IMR-90 (cell line): ENCODE data around the gene SFSWAP. TPM values are rescaled to one million over a fixed set of nuclear protein-coding genes. Genes with fewer than 3 reads are reported as not detected.

ENCODE experiments used
- ATAC-seq: fragments of 200-7000 bp; cut with Tn5 transposase; 2 replicates; pipeline ENCODE4 v1.9.1; 2020; ENCODE audit warnings: low read depth, mild to moderate bottlenecking, moderate library complexity
- BruUV-seq: library from RNA; stranded (reverse); fragments of 400-500 nt; replicated peaks from 2 replicates; lab custom pipeline; 2021; lab: Mats Ljungman, UMichigan
- CTCF ChIA-PET: fragments of 300-600 bp; formaldehyde crosslinking; extraction: SDS; loops from one replicate; lab custom pipeline; 2021; ENCODE audit warnings: antibody characterized with exemption; lab: Yijun Ruan, JAX
- POLR2A ChIA-PET: fragments of 300-600 bp; sonication (Branson Sonifier 250); formaldehyde crosslinking; loops from one replicate; lab custom pipeline; 2022; ENCODE audit warnings: antibody characterized with exemption; ENCODE audit not compliant: unreplicated experiment; lab: Charles Lee
- DNase-seq: peaks from one replicate; pipeline ENCODE4 v3.0.0; 2013
- H2AFZ ChIP-seq: replicated peaks from 2 replicates; pipeline ENCODE3; 2013; ENCODE audit warnings: low read length, mild to moderate bottlenecking; ENCODE audit not compliant: poor library complexity
- H2AK5ac ChIP-seq: 2 replicates; pipeline ENCODE4 v1.6.1; 2013; ENCODE audit warnings: low read depth, low read length, inconsistent platforms
- H2AK9ac ChIP-seq: replicated peaks from 2 replicates; pipeline ENCODE3; 2013; ENCODE audit warnings: mild to moderate bottlenecking, low read depth, low read length, moderate library complexity; ENCODE audit not compliant: poor library complexity
- H2BK120ac ChIP-seq: 2 replicates; pipeline ENCODE4 v1.6.1; 2013; ENCODE audit warnings: low read depth, low read length, inconsistent platforms
- H2BK15ac ChIP-seq: 3 replicates; pipeline ENCODE4 v1.6.1; 2013; ENCODE audit warnings: low read depth, low read length, inconsistent platforms
- H2BK20ac ChIP-seq: 2 replicates; pipeline ENCODE4 v1.6.1; 2013; ENCODE audit warnings: low read depth, mild to moderate bottlenecking, inconsistent platforms, low read length, moderate library complexity
- H2BK5ac ChIP-seq: 2 replicates; pipeline ENCODE4 v1.6.1; 2013; ENCODE audit warnings: mild to moderate bottlenecking, low read depth, low read length, inconsistent platforms; ENCODE audit not compliant: poor library complexity, severe bottlenecking
- H3K14ac ChIP-seq: replicated peaks from 2 replicates; pipeline ENCODE4 v1.6.1; 2013; ENCODE audit warnings: low read depth, low read length, inconsistent platforms
- H3K18ac ChIP-seq: 2 replicates; pipeline ENCODE4 v1.6.1; 2013; ENCODE audit warnings: low read depth, low read length, control low read depth
- H3K23ac ChIP-seq: 2 replicates; pipeline ENCODE4 v1.6.1; 2013; ENCODE audit warnings: low read depth, low read length, inconsistent platforms
- H3K27ac ChIP-seq: 2 replicates; pipeline ENCODE4 v1.5.1; 2013; ENCODE audit warnings: mild to moderate bottlenecking, control low read depth, low read length; ENCODE audit not compliant: insufficient read depth
- H3K27me3 ChIP-seq: 2 replicates; pipeline ENCODE4 v1.6.1; 2013; ENCODE audit warnings: low read length; ENCODE audit not compliant: control insufficient read depth, insufficient read depth
- H3K36me3 ChIP-seq: 2 replicates; pipeline ENCODE4 v1.6.1; 2013; ENCODE audit warnings: low read length, mixed read lengths; ENCODE audit not compliant: control insufficient read depth, insufficient read depth
- H3K4ac ChIP-seq: 2 replicates; pipeline ENCODE4 v1.6.1; 2013; ENCODE audit warnings: low read depth, low read length, inconsistent platforms
- H3K4me1 ChIP-seq: 2 replicates; pipeline ENCODE4 v1.6.1; 2013; ENCODE audit warnings: low read length, mixed read lengths; ENCODE audit not compliant: control insufficient read depth, insufficient read depth
- H3K4me2 ChIP-seq: 2 replicates; pipeline ENCODE4 v1.6.1; 2013; ENCODE audit warnings: low read depth, mild to moderate bottlenecking, control low read depth, low read length, moderate library complexity
- H3K4me3 ChIP-seq: 2 replicates; pipeline ENCODE4 v1.5.1; 2013; ENCODE audit warnings: low read depth, mild to moderate bottlenecking, control low read depth, low read length, moderate library complexity; ENCODE audit not compliant: insufficient read depth
- H3K56ac ChIP-seq: 2 replicates; pipeline ENCODE4 v1.6.1; 2013; ENCODE audit warnings: low read length, inconsistent platforms; ENCODE audit not compliant: insufficient read depth; ENCODE audit errors: extremely low read depth
- H3K79me1 ChIP-seq, 2 experiments: 2 replicates each; pipeline ENCODE4 v1.6.1; 2013; ENCODE audit warnings: low read length in 2 of 2, inconsistent platforms in 1 of 2, low read depth in 1 of 2
- H3K9ac ChIP-seq: 2 replicates; pipeline ENCODE4 v1.6.1; 2013; ENCODE audit warnings: low read depth, low read length, control low read depth
- H3K9me1 ChIP-seq: 2 replicates; pipeline ENCODE4 v1.6.1; 2013; ENCODE audit warnings: low read length, inconsistent platforms; ENCODE audit not compliant: insufficient read depth
- H3K9me3 ChIP-seq: 2 replicates; pipeline ENCODE4 v1.6.1; 2013; ENCODE audit warnings: low read length; ENCODE audit not compliant: control insufficient read depth, insufficient read depth
- H4K20me1 ChIP-seq: 2 replicates; pipeline ENCODE4 v1.6.1; 2013; ENCODE audit warnings: low read length, inconsistent platforms; ENCODE audit not compliant: insufficient read depth
- H4K5ac ChIP-seq: 2 replicates; pipeline ENCODE4 v1.6.1; 2013; ENCODE audit warnings: mild to moderate bottlenecking, low read depth, low read length, control low read depth
- H4K8ac ChIP-seq, 2 experiments: 2 replicates each; pipeline ENCODE4 v1.6.1; 2013; ENCODE audit warnings: low read depth in 2 of 2, low read length in 2 of 2, control low read depth in 1 of 2, inconsistent platforms in 1 of 2
- H4K91ac ChIP-seq: 2 replicates; pipeline ENCODE4 v1.6.1; 2013; ENCODE audit warnings: low read depth, low read length, inconsistent platforms; ENCODE audit not compliant: insufficient read depth
- BHLHE40 ChIP-seq: fragments of 150-350 bp; IDR thresholded peaks from 2 replicates; pipeline ENCODE4 v1.6.1; 2016; ENCODE audit warnings: mild to moderate bottlenecking, low read depth, low read length
- CEBPB ChIP-seq: IDR thresholded peaks from 2 replicates; pipeline ENCODE4 v1.6.1; 2012; ENCODE audit warnings: low read depth, low read length, improper control_type of control experiment
- CHD1 ChIP-seq: IDR thresholded peaks from 2 replicates; pipeline ENCODE4 v1.6.1; 2012; ENCODE audit warnings: low read depth, low read length, improper control_type of control experiment
- FOS ChIP-seq: fragments of 150-350 bp; IDR thresholded peaks from 2 replicates; pipeline ENCODE4 v1.6.1; 2016; ENCODE audit warnings: low read depth, low read length
- MAZ ChIP-seq: IDR thresholded peaks from 2 replicates; pipeline ENCODE4 v1.6.1; 2012; ENCODE audit warnings: low read depth, mild to moderate bottlenecking, low read length, improper control_type of control experiment, moderate library complexity, borderline replicate concordance
- MXI1 ChIP-seq: IDR thresholded peaks from 2 replicates; pipeline ENCODE4 v1.6.1; 2012; ENCODE audit warnings: low read depth, mild to moderate bottlenecking, low read length, moderate library complexity, borderline replicate concordance
- NFE2L2 ChIP-seq: fragments of 150-350 bp; IDR thresholded peaks from 2 replicates; pipeline ENCODE4 v1.6.1; 2016; ENCODE audit warnings: low read depth, mild to moderate bottlenecking, low read length
- POLR2A ChIP-seq: IDR thresholded peaks from 2 replicates; pipeline ENCODE4 v1.6.1; 2012; ENCODE audit warnings: mild to moderate bottlenecking, low read depth, low read length
- WGBS, 2 experiments: methylation state at CpG; one replicate each; pipeline versions ENCODE4 v1.1.5 to v1.1.7; 2013; ENCODE audit warnings: missing lambda C conversion rate in 2 of 2; ENCODE audit not compliant: insufficient read length in 1 of 2; ENCODE audit errors: extremely low coverage in 2 of 2; 5-methylcytosine and 5-hydroxymethylcytosine counted together
- dilution Hi-C: fragments of 300-500 bp; cut with HindIII; formaldehyde crosslinking; loops from one replicate; pipeline ENCODE4 v1.14.3; 2018; ENCODE audit warnings: low sequenced_read_pairs; ENCODE audit not compliant: unreplicated experiment
- in situ Hi-C: fragments of 300-500 bp; cut with MboI; formaldehyde crosslinking; loops from 3 replicates; pipeline ENCODE4 v1.14.3; 2019; ENCODE audit warnings: low sequenced_read_pairs, inconsistent platforms, mixed read lengths
- intact Hi-C: fragments of 100-400 bp; cut with micrococcal nuclease; formaldehyde crosslinking; loops from 2 replicates; pipeline ENCODE4 v1.10.0; 2022
- polyA plus RNA-seq, 3 experiments: library from polyadenylated mRNA; depleted of rRNA; stranded (reverse); fragments of >200 nt; gene quantifications; 2 replicates each; pipeline ENCODE4 v1.2.3, GENCODE V29; 2012; ENCODE audit warnings: low replicate concordance in 1 of 3
- total RNA-seq: library from RNA; depleted of rRNA; stranded (reverse); fragments of >200 nt; gene quantifications from 2 replicates; pipeline ENCODE4 v1.2.3, GENCODE V29; 2012

SFSWAP gene
- total and polyA plus RNA-seq, 2 of the 4 experiments (the other 2 are of a cell fraction) = 19.7 to 22.4 TPM

GRCh38 chr12:131793243-131794022 lies 82.5 kb downstream of the SFSWAP start:
- BruUV-seq = no TSS peak
- no peak overlapping the region for H3K9ac ChIP-seq
- no peak overlapping the region for H2AK9ac ChIP-seq

More at GRCh38 chr12:131793243-131794022, 82.5 kb downstream of the SFSWAP start:
- Histone ChIP-seq H3K4me1 (no peaks in the 10 kb centered on the region), H3K9me1 (peaks cover 5% of the 10 kb centered on the region; the same call in 1 of the 2 replicates), H3K4me2 (no peak overlapping the region), H4K91ac (no peak overlapping the region), H2BK120ac (no peak overlapping the region), H3K4ac (no peak overlapping the region), H3K23ac (no peak overlapping the region), H3K27me3 (no peaks in the 10 kb centered on the region), H3K18ac (no peak overlapping the region), H2BK5ac (no peak overlapping the region), H3K9me3 (no peaks in the 10 kb centered on the region), H3K4me3 (no peak overlapping the region), H2BK15ac (no peak overlapping the region), H3K36me3 (peaks cover 40% of the 10 kb centered on the region), H3K56ac (no peak overlapping the region), H3K79me1 (peaks cover 5 to 14% of the 10 kb centered on the region in 2 experiments; a peak in 2 of 4 replicates), H2AK5ac (no peak overlapping the region), H2BK20ac (no peak overlapping the region), H4K5ac (no peak overlapping the region), H4K20me1 (no peaks in the 10 kb centered on the region), H3K27ac (no peak overlapping the region), H4K8ac (no peak overlapping the region), H3K14ac (no peak overlapping the region), H2AFZ (no peak overlapping the region)
- dilution Hi-C loops = no loop called here
- in situ Hi-C loops = no loop called here
- intact Hi-C loops = no loop called here
- no peak for TF ChIP-seq MXI1
- no peak for TF ChIP-seq MAZ
- no peak for TF ChIP-seq CHD1
- no peak for TF ChIP-seq CEBPB
- no peak for TF ChIP-seq NFE2L2
- no peak for TF ChIP-seq POLR2A
- TF ChIP-seq FOS = 0 out of 2 replicates have a peak, but pooled peaks have one; percentile 9
- TF ChIP-seq BHLHE40 = no peak
- WGBS, 2 experiments = 90% methylated on average over 11 of the region's 19 CpGs; no CpG with 5 or more reads in 1 of the 2 experiments
- DNase-seq = peak; percentile 17
- POLR2A ChIA-PET = no interaction called here
- ATAC-seq = no peak
- CTCF ChIA-PET = no interaction called here
